Measurements from ENCODE around the gene TMEM33. TPM values are rescaled to one million over a fixed set of nuclear protein-coding genes. Genes with fewer than 3 reads are reported as not detected.

TMEM33 gene
- total RNA-seq, 1 experiment from 2014 or later, result 81.4 TPM

DNA sequence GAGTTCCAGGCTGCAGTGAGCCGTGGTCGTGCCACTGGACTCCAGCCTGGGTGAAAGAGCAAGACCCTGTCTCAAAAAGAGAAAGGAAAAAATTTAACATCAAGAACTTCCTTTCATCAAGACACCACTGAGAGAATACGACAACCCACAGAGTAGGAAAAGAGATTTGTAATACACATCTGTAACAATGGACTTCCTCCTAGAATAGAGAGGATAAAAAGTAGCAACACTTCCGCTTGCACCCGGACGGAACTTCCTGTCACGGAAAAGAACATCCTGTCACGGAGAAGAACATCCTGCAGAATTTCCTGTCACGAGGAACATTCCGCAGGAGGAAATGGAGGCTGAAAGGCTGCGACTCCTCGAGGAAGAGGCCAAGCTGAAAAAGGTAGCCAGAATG lies 46.2 kb downstream of the TMEM33 start, which contains the start of gene DCAF4L1:
DCAF4L1 (plus strand) TSS at position 301 of the 400 bp plus-strand sequence; CDS start at position 338, 37 bp downstream.
- H3K27me3 Mint-ChIP-seq (ENCODE audit: low read depth), result peaks cover 8% of the 10 kb centered on the region
- ChIA-PET CTCF (no interaction called here), POLR2A (no interaction called here)
- H3K9me3 Mint-ChIP-seq, result no peaks in the 10 kb centered on the region
- H3K4me3 Mint-ChIP-seq, result no peak within 1 kb of the TSS
- no peak within 1 kb of the TSS for H3K27ac Mint-ChIP-seq
- H3K36me3 Mint-ChIP-seq, result no peaks in the 10 kb centered on the region
- ATAC-seq (no peak), DNase-seq (ENCODE audit: low spot score) (no peak)
- H3K4me1 Mint-ChIP-seq, result peaks cover 55% of the 10 kb centered on the region
- TF ChIP-seq, protein P1, sequence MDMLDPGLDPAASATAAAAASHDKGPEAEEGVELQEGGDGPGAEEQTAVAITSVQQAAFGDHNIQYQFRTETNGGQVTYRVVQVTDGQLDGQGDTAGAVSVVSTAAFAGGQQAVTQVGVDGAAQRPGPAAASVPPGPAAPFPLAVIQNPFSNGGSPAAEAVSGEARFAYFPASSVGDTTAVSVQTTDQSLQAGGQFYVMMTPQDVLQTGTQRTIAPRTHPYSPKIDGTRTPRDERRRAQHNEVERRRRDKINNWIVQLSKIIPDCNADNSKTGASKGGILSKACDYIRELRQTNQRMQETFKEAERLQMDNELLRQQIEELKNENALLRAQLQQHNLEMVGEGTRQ (CRISPR knock-in tag; IDR thresholded peaks at IDR 0.05), result no peak
- TF ChIP-seq SP1 (CRISPR knock-in tag; conservative IDR thresholded peaks at IDR 0.05), result no peak
- TF ChIP-seq, protein P2, sequence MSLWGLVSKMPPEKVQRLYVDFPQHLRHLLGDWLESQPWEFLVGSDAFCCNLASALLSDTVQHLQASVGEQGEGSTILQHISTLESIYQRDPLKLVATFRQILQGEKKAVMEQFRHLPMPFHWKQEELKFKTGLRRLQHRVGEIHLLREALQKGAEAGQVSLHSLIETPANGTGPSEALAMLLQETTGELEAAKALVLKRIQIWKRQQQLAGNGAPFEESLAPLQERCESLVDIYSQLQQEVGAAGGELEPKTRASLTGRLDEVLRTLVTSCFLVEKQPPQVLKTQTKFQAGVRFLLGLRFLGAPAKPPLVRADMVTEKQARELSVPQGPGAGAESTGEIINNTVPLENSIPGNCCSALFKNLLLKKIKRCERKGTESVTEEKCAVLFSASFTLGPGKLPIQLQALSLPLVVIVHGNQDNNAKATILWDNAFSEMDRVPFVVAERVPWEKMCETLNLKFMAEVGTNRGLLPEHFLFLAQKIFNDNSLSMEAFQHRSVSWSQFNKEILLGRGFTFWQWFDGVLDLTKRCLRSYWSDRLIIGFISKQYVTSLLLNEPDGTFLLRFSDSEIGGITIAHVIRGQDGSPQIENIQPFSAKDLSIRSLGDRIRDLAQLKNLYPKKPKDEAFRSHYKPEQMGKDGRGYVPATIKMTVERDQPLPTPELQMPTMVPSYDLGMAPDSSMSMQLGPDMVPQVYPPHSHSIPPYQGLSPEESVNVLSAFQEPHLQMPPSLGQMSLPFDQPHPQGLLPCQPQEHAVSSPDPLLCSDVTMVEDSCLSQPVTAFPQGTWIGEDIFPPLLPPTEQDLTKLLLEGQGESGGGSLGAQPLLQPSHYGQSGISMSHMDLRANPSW (CRISPR knock-in tag; conservative IDR thresholded peaks at IDR 0.05; ENCODE audit: low read depth), result no peak
- TF ChIP-seq, protein P3, sequence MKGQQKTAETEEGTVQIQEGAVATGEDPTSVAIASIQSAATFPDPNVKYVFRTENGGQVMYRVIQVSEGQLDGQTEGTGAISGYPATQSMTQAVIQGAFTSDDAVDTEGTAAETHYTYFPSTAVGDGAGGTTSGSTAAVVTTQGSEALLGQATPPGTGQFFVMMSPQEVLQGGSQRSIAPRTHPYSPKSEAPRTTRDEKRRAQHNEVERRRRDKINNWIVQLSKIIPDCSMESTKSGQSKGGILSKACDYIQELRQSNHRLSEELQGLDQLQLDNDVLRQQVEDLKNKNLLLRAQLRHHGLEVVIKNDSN (CRISPR knock-in tag; IDR thresholded peaks at IDR 0.05), result no peak
- TF ChIP-seq, protein P4, sequence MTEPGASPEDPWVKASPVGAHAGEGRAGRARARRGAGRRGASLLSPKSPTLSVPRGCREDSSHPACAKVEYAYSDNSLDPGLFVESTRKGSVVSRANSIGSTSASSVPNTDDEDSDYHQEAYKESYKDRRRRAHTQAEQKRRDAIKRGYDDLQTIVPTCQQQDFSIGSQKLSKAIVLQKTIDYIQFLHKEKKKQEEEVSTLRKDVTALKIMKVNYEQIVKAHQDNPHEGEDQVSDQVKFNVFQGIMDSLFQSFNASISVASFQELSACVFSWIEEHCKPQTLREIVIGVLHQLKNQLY (CRISPR knock-in tag; IDR thresholded peaks at IDR 0.05), result no peak
- no peak for TF ChIP-seq JUN (CRISPR knock-in tag; IDR thresholded peaks at IDR 0.05)
- TF ChIP-seq, protein P5, sequence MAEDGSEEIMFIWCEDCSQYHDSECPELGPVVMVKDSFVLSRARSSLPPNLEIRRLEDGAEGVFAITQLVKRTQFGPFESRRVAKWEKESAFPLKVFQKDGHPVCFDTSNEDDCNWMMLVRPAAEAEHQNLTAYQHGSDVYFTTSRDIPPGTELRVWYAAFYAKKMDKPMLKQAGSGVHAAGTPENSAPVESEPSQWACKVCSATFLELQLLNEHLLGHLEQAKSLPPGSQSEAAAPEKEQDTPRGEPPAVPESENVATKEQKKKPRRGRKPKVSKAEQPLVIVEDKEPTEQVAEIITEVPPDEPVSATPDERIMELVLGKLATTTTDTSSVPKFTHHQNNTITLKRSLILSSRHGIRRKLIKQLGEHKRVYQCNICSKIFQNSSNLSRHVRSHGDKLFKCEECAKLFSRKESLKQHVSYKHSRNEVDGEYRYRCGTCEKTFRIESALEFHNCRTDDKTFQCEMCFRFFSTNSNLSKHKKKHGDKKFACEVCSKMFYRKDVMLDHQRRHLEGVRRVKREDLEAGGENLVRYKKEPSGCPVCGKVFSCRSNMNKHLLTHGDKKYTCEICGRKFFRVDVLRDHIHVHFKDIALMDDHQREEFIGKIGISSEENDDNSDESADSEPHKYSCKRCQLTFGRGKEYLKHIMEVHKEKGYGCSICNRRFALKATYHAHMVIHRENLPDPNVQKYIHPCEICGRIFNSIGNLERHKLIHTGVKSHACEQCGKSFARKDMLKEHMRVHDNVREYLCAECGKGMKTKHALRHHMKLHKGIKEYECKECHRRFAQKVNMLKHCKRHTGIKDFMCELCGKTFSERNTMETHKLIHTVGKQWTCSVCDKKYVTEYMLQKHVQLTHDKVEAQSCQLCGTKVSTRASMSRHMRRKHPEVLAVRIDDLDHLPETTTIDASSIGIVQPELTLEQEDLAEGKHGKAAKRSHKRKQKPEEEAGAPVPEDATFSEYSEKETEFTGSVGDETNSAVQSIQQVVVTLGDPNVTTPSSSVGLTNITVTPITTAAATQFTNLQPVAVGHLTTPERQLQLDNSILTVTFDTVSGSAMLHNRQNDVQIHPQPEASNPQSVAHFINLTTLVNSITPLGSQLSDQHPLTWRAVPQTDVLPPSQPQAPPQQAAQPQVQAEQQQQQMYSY (CRISPR knock-in tag; IDR thresholded peaks at IDR 0.05), result no peak
- TF ChIP-seq, protein P6, sequence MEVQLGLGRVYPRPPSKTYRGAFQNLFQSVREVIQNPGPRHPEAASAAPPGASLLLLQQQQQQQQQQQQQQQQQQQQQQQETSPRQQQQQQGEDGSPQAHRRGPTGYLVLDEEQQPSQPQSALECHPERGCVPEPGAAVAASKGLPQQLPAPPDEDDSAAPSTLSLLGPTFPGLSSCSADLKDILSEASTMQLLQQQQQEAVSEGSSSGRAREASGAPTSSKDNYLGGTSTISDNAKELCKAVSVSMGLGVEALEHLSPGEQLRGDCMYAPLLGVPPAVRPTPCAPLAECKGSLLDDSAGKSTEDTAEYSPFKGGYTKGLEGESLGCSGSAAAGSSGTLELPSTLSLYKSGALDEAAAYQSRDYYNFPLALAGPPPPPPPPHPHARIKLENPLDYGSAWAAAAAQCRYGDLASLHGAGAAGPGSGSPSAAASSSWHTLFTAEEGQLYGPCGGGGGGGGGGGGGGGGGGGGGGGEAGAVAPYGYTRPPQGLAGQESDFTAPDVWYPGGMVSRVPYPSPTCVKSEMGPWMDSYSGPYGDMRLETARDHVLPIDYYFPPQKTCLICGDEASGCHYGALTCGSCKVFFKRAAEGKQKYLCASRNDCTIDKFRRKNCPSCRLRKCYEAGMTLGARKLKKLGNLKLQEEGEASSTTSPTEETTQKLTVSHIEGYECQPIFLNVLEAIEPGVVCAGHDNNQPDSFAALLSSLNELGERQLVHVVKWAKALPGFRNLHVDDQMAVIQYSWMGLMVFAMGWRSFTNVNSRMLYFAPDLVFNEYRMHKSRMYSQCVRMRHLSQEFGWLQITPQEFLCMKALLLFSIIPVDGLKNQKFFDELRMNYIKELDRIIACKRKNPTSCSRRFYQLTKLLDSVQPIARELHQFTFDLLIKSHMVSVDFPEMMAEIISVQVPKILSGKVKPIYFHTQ (CRISPR knock-in tag; IDR thresholded peaks at IDR 0.05), result no peak
- TF ChIP-seq GRHL2 (CRISPR knock-in tag; IDR thresholded peaks at IDR 0.05; ENCODE audit: insufficient replicate concordance, severe bottlenecking), result no peak
- TF ChIP-seq, protein P7, sequence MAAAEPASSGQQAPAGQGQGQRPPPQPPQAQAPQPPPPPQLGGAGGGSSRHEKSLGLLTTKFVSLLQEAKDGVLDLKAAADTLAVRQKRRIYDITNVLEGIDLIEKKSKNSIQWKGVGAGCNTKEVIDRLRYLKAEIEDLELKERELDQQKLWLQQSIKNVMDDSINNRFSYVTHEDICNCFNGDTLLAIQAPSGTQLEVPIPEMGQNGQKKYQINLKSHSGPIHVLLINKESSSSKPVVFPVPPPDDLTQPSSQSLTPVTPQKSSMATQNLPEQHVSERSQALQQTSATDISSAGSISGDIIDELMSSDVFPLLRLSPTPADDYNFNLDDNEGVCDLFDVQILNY (CRISPR knock-in tag; IDR thresholded peaks at IDR 0.05), result no peak
- no peak for TF ChIP-seq RORB (CRISPR knock-in tag; IDR thresholded peaks at IDR 0.05)

DNA sequence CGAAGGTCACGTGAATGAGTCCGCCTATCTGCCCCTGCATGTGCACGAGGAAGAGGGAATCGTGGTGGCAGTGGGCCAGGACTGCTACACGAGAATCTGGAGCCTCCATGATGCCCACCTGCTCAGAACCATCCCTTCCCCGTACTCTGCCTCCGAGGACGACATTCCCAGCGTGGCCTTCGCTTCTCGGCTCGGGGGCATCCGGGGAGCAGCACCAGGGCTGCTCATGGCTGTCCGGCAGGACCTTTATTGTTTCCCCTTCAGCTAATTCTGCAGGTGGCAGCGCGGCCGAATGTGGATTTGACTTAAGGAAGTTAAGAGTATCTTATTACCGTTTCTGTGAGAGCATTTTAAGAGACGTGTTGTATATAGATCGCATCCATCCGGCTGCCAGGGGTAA lies 47.5 kb downstream of the TMEM33 start:
- DNase-seq (ENCODE audit: low spot score), result no peak
- Mint-ChIP-seq H3K36me3 (no peaks in the 10 kb centered on the region), H3K4me3 (no peak overlapping the region), H3K9me3 (no peaks in the 10 kb centered on the region), H3K27me3 (ENCODE audit: low read depth) (peaks cover 8% of the 10 kb centered on the region), H3K27ac (no peak overlapping the region), H3K4me1 (peaks cover 50% of the 10 kb centered on the region)
- POLR2A ChIA-PET, result no interaction called here
- CTCF ChIA-PET, result interaction anchor here (1.3 kb wide), 1 partner anchor 25 kb away, joined by 3 read pairs; no protein-coding TSS in a partner anchor
- TF ChIP-seq, protein P8, sequence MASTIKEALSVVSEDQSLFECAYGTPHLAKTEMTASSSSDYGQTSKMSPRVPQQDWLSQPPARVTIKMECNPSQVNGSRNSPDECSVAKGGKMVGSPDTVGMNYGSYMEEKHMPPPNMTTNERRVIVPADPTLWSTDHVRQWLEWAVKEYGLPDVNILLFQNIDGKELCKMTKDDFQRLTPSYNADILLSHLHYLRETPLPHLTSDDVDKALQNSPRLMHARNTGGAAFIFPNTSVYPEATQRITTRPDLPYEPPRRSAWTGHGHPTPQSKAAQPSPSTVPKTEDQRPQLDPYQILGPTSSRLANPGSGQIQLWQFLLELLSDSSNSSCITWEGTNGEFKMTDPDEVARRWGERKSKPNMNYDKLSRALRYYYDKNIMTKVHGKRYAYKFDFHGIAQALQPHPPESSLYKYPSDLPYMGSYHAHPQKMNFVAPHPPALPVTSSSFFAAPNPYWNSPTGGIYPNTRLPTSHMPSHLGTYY (CRISPR knock-in tag; IDR thresholded peaks at IDR 0.05), result no peak
- TF ChIP-seq, protein P3 (CRISPR knock-in tag; IDR thresholded peaks at IDR 0.05), result no peak
- TF ChIP-seq, protein P9, sequence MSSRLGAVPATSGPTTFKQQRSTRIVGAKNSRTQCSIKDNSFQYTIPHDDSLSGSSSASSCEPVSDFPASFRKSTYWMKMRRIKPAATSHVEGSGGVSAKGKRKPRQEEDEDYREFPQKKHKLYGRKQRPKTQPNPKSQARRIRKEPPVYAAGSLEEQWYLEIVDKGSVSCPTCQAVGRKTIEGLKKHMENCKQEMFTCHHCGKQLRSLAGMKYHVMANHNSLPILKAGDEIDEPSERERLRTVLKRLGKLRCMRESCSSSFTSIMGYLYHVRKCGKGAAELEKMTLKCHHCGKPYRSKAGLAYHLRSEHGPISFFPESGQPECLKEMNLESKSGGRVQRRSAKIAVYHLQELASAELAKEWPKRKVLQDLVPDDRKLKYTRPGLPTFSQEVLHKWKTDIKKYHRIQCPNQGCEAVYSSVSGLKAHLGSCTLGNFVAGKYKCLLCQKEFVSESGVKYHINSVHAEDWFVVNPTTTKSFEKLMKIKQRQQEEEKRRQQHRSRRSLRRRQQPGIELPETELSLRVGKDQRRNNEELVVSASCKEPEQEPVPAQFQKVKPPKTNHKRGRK (CRISPR knock-in tag; IDR thresholded peaks at IDR 0.05; ENCODE audit: borderline replicate concordance), result no peak
- TF ChIP-seq KAT7 (CRISPR knock-in tag; IDR thresholded peaks at IDR 0.05; ENCODE audit: borderline replicate concordance) (no peak), ATF1 (CRISPR knock-in tag; IDR thresholded peaks at IDR 0.05) (no peak), SMAD3 (CRISPR knock-in tag; IDR thresholded peaks at IDR 0.05; ENCODE audit: borderline replicate concordance) (no peak)
- ATAC-seq, result peak; percentile 49

All from WTC11 (cell line).